ENCODE measurements around the gene SRSF9.
A peak's percentile ranks its signal among the peaks of the same experiment; 100 is the strongest.

The SRSF9 gene

GRCh38 chr12:120475643-120476042 is 6.1 kb upstream of the SRSF9 start:
- TF ChIP-seq ARNTL (CRISPR knock-in tag; IDR thresholded peaks at IDR 0.05; ENCODE audit: borderline replicate concordance, low read depth) (no peak), GLIS3 (CRISPR knock-in tag; IDR thresholded peaks at IDR 0.05) (no peak), ZFP3 (CRISPR knock-in tag; IDR thresholded peaks at IDR 0.05) (no peak), BACH2 (CRISPR knock-in tag; IDR thresholded peaks at IDR 0.05; ENCODE audit: borderline replicate concordance) (no peak), TSHZ2 (CRISPR knock-in tag; IDR thresholded peaks at IDR 0.05) (no peak), ISL1 (CRISPR knock-in tag; IDR thresholded peaks at IDR 0.05) (no peak), ZNF70 (CRISPR knock-in tag; IDR thresholded peaks at IDR 0.05) (no peak), CSDC2 (CRISPR knock-in tag; IDR thresholded peaks at IDR 0.05) (no peak), CREB5 (CRISPR knock-in tag; IDR thresholded peaks at IDR 0.05; ENCODE audit: low read depth) (no peak), ZC3H10 (CRISPR knock-in tag; IDR thresholded peaks at IDR 0.05) (no peak), PATZ1 (CRISPR knock-in tag; IDR thresholded peaks at IDR 0.05; ENCODE audit: borderline replicate concordance) (no peak), TCF4 (CRISPR knock-in tag; IDR thresholded peaks at IDR 0.05; ENCODE audit: borderline replicate concordance) (no peak), OSR1 (CRISPR knock-in tag; IDR thresholded peaks at IDR 0.05) (no peak), RARB (CRISPR knock-in tag; IDR thresholded peaks at IDR 0.05) (no peak), TOX (CRISPR knock-in tag; IDR thresholded peaks at IDR 0.05; ENCODE audit: borderline replicate concordance) (no peak), ZFP30 (CRISPR knock-in tag; IDR thresholded peaks at IDR 0.05) (no peak), SNAI2 (CRISPR knock-in tag; IDR thresholded peaks at IDR 0.05) (no peak)

GRCh38 chr12:120474616-120474960 is 5.0 kb upstream of the SRSF9 start:
- ATAC-seq, result peak; percentile 66
- TF ChIP-seq TSHZ2 (CRISPR knock-in tag; IDR thresholded peaks at IDR 0.05), result no peak
- TF ChIP-seq PATZ1 (CRISPR knock-in tag; IDR thresholded peaks at IDR 0.05; ENCODE audit: borderline replicate concordance), result no peak

More at GRCh38 chr12:120475643-120476042, 6.1 kb upstream of the SRSF9 start:
- no peak for ATAC-seq

GRCh38 chr12:120473807-120474615 is 4.5 kb upstream of the SRSF9 start:
- no peak for ATAC-seq
- TF ChIP-seq ZFP30 (CRISPR knock-in tag; IDR thresholded peaks at IDR 0.05), result no peak
- TF ChIP-seq CSRNP3 (CRISPR knock-in tag; IDR thresholded peaks at IDR 0.05), result no peak
- no peak for TF ChIP-seq POU6F1 (CRISPR knock-in tag; IDR thresholded peaks at IDR 0.05; ENCODE audit: borderline replicate concordance, low read depth)
- no peak for TF ChIP-seq PPARA (CRISPR knock-in tag; IDR thresholded peaks at IDR 0.05; ENCODE audit: borderline replicate concordance)
- no peak for TF ChIP-seq ZC3H10 (CRISPR knock-in tag; IDR thresholded peaks at IDR 0.05)
- no peak for TF ChIP-seq ISL1 (CRISPR knock-in tag; IDR thresholded peaks at IDR 0.05)
- TF ChIP-seq ZNF8 (CRISPR knock-in tag; IDR thresholded peaks at IDR 0.05), result no peak
- no peak for TF ChIP-seq ZNF565 (CRISPR knock-in tag; conservative IDR thresholded peaks at IDR 0.05; ENCODE audit: low read depth)
- TF ChIP-seq TOX (CRISPR knock-in tag; IDR thresholded peaks at IDR 0.05; ENCODE audit: borderline replicate concordance), result no peak

All from SK-N-SH treated with all-trans-retinoic acid at 6 μM for 48 hours (cell line).